Stimulated activated CD8-positive, alpha-beta memory T cell treated with anti-CD3 and anti-CD28 coated beads, Interleukin-15, amount 100 ng/mL, for 1 hour (primary cell): ENCODE data around the gene SYT6.

ENCODE experiments used
- DNase-seq: peaks from one replicate; pipeline ENCODE4 v3.0.0-alpha.2; 2020; ENCODE audit warnings: low read depth

Gene SYT6

DNA sequence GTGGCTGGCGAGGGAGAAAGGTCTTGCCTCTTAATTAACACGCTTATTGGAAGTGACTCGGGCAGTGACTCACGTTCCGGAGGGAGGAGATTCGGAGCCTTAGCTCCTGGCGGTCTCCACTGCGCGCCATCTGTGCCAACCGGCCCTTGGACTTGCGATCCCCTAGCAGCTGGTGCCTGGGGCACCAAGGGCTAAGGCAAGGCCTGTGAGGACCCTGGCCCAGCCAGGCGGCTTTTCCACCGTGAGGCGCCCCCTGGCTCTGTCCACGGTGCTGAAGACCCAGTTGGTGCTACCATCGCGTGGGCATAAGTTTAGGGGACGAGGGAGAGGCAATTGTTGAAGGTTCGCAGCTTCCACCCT lies 1.3 kb upstream of the SYT6 start:
- DNase-seq = no peak

DNA sequence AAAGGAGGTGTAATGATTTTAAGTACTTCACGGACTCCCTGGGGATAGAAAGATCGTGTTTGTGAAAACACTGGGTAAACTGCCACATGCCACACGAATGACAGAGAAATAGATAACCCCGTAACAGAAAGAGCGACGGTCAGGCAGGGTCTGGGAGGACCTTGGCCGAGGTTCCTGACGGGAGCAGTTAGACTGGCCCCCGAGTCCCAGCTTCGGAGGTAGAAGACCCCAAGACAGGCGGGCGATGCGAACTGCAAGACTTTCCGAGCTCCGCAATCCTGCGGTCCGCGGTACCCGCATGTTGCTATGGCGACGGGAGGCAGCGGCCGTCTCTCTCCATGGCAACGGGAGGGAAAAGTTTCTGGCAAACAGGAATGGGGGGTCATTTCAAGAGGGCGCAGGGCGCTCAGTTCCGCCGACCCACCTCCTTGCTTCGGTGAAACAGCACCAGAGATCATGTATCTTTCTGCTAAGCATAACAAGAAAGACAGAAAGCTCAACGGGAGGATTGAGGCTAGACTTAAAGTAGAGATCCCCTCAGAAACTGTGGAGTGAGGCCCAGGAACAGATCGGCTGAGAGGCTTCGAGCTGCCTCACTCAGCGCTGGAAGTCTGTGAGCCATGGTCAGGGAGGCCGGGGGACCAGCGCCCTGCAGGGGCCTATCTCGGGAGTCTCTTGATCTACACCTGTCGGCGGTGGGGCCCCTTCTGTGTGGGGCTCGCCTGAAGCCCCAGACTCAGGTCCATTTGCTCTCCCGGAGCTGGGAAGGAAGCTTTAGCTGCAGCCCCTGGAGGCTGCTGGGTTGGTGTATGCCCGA lies 685 bp upstream of the SYT6 start:
- no peak for DNase-seq

DNA sequence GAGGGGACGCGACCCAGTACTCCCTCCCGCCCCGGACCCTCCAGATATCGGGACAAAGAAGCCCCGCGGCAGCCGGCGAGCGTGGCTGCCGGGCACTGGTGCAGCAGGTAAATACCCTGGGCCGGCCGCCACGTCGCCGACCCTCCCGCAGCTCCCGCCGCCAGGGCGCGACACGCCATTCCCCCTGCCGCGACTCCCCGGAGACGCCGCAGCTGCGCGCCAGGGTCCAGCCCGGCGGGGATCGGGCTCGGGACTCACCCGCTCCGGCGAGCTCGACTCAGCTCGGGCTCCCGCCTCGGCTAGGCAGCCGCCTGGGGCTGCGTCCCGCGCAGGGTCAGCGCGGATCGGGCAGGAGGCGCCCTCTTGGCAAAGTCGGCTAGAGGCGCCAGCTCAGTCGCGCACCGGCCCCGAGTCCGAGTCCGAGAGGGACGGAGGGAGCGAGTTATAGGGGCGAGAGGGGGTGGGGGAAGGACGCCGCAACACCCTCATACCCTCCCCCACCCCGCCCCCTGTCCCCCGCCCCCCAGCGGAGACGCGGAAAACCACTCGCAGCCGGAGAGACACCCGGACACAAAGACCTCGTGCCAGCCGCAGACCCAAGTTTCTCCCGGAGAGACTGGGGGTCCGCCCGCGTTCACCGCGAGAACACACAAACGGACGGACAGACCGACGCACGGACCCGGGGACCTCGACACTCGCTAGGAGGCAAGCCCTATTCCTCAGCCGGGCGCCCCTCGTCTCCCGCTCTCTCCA lies 985 bp downstream of the SYT6 start:
- no peak for DNase-seq

DNA sequence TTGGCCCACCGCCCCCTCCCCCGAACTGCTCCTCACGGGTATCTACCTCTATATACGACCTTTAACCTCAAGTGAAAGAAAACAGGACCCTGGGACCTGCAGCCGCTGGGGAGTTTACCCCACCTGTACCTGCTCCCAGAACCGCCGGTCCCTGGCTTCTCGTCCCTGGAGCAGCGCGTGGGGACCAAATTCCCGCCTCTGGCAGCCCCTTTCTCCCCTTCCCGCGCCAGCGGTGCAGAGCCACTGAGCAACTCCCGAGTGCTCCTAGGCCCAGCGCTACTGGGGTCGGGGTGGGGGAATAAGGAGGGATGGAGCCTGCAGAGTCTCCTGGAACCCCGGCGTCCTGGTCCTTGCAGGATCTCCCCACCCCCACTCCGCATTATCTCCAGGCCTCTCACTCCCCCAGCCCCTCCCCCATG lies 1.6 kb downstream of the SYT6 start:
- no peak for DNase-seq

DNA sequence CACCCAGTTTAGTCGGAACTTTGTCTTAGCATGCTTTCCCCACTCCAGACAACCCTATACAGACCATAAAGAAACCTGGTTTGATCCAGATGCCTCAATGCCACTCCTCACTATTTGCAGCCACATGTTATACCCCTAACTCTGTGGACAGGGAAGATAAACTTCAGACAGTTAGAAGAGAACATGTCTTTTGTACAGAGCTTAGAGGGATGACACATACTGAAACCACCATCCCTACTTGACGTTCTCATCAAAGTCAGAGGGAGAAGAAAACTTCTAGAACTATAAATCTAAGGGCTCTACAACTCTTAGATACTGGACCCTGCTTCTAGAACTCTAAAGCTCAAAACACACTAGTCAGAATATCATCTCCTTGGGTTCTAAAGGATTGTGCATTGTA lies 3.7 kb downstream of the SYT6 start:
- no peak for DNase-seq

DNA sequence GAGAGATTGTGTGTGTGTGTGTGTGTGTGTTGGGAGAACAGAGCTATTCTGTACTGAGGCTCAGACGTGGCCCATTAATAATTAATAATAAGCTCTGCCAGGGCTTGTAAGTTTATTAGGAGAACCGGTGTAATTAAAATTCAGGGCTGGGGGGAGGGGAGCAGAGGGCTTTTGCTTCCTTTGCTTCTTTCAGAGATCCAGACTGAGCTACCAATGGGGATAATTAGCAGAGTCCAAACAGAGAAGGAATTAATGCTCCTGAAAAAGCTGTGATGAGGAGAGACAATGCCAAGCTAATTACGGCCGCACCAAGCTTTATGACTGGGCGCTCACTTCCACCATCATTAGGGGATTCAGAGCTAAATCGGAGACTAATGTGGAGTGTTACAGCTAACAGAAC lies 4.5 kb downstream of the SYT6 start:
- no peak for DNase-seq

DNA sequence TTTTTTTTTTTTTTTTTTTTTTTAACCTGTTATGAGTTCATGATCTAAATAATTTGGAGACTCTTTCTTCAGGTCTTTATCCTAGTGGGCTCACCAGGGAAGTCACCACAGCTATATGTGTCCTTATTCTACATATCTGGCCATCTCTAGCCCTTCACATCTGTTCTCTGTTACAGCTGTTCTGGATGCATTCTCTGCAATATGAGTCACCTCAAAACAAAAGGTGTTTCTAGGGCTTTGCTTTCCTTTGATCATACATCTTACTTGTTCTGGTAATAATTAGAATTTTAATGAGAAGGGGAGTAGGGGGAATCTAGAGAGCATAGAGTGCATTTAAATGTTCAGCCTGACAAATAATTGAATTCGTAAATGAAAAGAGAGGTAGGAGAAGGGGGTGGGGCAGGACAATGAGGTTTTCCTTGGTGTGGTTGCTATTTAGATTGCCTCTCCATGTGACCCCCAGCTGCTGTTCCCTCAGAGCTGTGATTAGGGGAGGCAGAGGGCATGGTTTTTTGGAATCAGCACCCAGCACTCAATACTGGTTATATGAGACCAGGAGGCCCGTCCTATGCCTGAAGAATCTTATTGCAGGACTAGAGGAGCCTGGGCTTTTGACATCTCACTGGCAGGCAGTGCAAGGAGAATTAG lies 8.0 kb downstream of the SYT6 start:
- DNase-seq = no peak

DNA sequence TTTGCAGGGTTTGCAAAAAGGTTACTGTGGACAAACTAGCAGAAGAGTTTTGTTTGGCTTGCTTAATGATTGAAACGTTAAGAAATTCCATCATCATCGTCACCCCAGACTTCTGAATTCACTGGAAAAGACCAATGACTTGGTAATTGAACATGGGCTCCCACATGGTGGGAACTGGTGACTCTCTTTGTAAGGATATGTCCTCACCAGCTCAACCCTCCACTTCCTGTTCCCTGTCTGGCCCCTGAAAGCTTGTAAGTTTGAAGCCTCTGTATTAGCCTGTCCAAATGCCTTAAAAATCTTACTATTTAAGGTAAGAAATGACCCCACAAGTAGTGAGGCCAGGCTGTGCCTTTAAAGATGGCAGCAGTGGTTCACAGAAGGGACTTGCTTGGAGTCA lies 9.7 kb downstream of the SYT6 start:
- DNase-seq = no peak

DNA sequence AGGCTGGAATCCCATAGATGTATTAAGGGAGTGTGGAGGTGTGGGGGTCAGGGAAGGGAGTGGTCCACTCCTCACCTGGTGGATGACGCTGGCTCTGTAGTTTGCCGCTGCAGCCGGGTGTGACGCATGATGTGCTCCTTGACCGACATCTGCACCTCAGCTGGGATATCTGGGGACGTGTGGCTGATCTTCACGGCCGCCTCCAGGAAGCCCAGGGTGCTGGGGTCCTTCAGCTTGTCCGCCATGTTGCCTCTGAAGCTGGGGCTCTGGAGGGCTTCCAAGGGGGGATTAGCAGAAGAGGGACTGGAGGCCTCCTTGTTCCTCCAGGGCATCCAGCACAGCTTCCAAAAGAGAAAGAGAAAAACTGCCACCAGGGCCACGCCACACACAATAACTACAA lies 14.1 kb downstream of the SYT6 start:
- no peak for DNase-seq

DNA sequence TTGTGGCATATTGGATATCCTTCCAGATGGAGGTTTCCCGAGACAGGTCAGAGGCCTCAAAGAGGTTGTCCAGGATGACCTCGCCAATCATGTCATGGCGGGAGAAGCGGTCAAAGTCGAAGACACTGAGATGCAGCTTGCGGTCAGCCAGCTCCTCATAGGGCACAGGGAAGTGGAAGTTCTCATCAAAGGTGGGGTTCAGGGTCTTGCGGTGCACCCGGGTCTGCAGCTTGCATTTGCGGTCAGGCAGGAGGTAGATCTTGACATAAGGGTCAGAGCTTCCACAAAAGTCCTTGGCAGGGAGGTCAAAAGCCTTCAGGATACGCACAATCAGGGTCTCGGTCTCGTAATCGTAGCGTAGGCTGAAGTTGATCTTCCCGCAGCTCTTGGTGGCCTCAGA lies 16.2 kb downstream of the SYT6 start:
- DNase-seq = no peak

DNA sequence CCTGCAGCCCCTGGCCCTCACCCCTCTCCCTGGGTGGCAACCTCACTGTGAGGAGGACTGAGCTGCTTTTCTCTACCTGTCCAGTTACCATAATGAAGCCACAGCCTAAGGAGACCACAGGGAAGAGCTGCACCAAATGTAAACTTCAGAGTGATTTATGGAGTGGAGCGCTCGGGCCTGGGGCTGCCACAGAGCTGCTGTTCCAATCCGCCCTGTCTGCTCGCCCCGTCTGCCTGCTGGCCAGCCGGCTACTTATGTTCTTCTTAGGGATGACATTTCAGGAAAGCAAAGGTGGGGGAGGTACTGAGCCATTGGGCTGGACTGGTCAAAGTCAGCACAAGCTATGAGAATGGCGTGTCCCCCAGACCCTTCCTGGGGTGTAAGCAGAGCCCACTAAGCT lies 17.9 kb downstream of the SYT6 start:
- no peak for DNase-seq

DNA sequence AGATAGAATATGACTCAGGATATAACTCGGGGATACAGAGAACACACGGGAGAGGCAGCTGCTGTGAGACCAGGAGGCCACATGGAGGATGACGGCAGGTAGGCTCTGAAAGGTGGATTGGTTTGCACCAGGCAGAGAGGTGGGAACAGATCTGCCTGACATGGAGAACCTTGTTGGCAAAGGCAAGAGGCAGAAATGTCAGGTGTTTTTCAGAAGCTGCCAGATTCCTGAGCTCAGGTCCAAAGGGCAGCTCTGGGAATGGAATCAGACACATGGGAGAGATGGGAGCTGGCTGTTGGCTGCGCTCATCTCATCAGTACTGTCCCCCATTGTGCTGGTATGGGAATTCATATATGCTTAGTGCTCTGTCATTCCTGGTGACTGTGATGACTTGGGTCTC lies 19.2 kb downstream of the SYT6 start:
- no peak for DNase-seq

DNA sequence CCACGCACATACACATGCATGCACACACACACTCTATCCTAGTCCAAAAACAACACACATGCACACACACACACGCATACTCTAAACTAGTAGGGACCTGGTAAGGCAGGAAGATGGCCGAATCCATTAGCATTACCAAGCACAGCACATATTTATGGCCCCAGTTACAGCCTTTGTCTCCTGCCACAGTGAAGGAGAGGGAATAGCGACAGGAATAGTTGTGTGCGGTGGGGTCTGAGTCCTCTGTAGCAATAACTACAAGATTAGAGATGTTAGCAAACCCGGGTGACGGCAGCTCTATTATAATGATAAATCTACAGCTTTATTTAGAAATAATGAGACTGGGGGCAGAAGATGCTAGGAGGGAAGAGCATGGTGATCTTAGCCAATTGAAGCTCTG lies 20.5 kb downstream of the SYT6 start:
- no peak for DNase-seq

DNA sequence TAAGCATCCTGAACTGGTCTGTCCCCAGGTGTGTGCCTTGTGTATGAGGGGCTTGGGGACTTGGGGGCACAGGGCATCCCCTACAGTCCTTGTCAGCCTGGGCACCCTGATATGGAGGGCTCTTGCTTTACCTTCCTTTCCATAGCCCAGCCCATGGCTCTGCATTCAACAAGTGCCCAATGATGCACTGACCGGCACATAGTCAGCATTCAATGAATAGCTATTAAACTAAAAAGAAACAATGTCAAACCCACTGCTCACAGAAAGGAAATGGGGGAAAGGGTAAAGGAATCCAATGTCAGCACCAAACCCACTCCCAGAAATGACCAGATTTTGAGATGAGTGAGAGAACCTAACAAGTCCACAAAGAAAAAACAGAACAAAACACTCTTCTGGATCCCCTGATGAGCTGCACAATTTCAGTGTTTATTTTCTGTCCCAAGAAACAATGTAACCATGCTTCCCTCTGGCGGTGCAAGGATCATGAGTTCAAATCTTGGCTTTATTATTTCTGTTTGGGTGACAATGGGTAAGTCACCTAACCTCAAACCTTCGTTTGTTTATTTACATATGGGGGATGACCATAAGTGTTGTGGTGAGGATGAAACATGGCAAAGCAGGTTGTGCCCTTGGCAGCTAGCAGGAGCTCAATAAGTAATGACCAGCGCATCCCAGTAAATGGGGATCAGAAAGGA lies 22.0 kb downstream of the SYT6 start:
- DNase-seq = no peak

DNA sequence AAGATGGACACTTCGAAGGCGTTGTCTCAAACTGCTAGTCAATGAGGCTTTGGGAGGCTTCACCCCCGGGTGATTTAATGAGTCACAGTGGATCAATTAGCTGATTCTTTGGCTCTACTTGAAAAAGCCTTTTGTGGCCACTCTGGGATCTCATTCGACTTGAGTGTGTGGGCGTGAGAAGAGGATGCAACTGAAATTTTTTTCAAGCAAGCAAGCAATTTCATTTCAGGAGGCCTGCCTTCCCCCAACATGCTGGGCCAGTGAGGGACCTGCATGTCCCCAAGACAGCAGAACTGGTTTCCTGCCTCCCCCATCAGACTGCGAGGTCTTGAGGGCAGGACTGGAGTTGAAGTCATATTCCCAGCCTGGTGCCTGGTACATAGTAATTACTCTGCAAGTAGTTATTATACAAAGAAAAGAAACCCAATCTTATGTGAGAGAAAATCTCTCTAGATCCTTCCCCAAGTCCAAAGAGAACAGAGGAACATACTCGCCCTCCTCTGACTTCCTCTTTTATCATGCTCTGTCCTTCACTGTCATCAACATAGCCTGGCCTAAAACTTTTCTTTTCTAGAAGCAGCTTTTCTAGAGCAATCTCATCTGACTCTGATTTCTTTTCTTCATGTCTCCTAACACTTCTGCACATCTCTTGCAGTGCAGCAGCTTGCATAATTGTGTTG lies 22.7 kb downstream of the SYT6 start:
- no peak for DNase-seq

DNA sequence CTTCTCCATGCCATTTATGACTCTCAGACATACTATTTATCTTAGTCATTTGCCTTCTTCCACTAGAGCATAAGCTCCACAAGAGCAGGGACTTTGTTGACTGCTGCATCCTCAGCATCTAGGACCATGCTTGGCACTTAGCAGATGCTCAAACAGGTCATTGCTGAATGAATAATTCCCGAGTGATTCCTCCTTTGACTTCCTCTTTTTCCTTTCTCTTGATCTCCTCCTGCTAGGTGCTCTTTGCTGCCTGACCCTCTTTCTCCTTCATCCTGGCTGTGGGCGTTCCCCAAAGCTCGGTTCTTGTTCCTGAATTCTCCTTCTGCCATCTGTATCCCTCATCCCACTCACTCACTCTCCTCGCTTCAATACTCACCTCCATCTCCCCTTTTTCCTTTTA lies 23.5 kb downstream of the SYT6 start:
- no peak for DNase-seq

DNA sequence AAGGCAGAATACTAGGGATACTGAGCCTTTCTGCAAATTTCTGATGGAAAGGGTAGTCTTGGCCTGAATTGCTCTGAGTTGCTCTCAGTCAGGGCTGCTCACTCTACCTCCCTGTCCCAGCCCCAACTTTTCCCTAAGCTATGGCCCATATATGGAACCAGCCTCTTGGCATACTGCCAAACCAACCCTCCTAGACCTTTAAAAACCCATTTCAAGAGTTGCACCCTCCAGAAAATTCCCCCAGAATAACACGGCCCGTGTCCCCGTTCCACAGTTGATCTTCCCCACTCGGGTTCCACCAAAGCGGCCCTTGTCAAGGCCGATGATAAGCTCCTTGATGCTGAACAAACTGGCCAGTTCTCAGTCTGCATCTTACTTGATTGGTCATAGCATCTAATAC lies 25.4 kb downstream of the SYT6 start:
- no peak for DNase-seq

DNA sequence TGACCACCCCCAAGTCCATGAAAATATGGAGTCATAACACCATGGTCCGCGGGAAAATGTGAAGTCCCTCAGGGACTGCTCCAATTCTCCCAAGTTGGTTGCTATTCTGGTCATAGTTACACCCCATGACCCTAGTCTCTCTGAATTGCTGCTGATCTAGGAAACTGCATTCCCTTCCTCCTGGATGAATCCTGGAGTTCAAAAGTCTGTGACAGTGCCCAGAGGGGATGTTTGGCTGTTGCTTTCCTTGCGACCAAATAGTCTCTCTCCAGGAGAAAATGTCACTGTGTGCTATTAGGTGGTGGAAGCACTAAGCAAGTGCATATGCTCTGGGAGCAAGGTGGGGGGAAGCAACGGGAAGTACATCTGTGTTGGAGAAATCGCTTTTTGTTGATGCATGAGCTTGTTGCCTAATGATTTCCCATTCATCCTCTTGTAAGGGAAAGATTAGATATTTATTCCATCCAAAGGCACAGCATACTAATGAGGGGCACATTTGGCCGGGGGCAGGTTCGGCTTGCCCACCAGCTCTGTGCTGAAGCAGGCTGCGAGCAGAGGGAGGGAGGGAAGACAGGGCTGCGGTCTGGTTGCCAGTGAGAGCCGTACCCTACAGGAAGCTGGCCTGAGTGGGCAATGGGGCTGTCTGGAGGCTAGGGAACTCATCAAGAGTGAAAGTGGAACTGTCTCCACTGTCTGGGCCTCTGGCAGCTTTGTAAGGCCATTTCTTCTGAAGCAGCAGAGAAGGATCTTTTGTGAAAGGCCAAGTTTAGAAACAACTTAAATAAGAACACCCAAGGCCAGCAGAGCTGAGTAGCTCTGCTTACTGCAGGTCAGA lies 27.2 kb downstream of the SYT6 start:
- DNase-seq = no peak

DNA sequence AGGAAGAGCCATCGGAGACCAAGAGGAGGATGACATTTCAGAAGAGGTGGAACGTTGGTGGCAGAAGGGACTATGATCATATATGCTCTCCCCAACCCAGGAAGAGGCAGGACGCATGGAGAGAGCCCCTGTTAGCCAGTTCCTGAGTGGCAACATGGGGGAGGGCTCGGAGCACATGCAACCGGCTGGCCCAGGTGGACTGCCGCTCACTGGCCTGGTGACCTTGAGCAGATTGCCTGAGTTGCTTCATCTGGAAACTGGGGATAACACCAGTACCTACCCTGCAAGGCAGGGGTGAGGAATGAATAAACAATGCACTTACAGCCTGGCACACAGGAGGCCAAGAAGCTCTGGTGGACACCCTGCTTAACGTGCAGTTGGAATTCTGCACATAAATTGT lies 29.0 kb downstream of the SYT6 start:
- no peak for DNase-seq

DNA sequence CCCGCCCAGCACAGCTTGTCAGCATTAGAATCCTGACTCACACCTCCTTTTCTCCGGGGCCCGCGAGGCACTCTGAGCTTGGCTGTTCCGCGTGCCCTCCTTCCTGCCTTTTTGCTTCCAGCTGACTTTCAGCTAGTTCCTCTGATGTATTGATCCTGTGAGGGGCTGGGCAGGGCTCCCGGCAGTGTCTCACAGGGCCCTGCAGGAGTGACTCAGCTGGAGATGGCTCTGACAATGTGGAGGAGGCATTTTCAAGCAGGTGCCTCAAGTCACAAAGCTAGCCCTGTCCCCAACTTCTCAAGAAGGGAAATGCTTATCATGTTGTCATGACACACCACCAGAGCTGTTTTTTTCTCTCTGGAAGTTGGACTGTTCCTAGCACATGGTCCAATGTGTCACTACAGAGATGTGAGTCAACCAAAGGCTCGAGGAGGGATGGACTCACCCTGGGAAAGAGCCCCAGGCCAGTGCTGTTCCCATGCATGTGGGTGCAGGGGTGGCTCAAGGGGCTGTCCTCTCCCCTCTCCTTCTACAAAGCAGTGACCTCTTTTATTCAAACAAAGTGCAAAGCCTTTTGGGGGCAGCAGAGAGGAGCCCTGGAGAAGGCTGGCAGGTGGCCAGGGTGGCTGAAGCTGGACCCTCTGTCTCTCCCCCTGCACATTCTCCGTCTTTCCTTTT lies 30.6 kb downstream of the SYT6 start:
- no peak for DNase-seq
